Measurements from ENCODE around the gene PPP1R36.
"Not testable (repeated sequence)": the region's sequence is repeated elsewhere in the genome, so short reads cannot be mapped to it uniquely, and the experiment has no call there.

Gene PPP1R36

GRCh38 chr14:64549791-64550620, at the start of gene PPP1R36:
TSS of gene PPP1R36 (plus strand) at chr14:64549961. CDS start at chr14:64549998, 37 bp downstream.
- peak; percentile 50 for DNase-seq

- no peak for DNase-seq
These were observed 49.7 kb upstream of the PPP1R36 start for GRCh38 chr14:64500088-64500487.

GRCh38 chr14:64501411-64502171, 48.2 kb upstream of the PPP1R36 start:
- peak; percentile 25 for DNase-seq

- DNase-seq, result no peak
These were observed 47.3 kb upstream of the PPP1R36 start for GRCh38 chr14:64502456-64502855.

GRCh38 chr14:64502887-64503433, 46.8 kb upstream of the PPP1R36 start:
- DNase-seq, result peak; percentile 26

GRCh38 chr14:64503434-64504309, 46.1 kb upstream of the PPP1R36 start, which contains the start of gene ZBTB25:
TSS of gene ZBTB25 (minus strand) at chr14:64503838. CDS start at chr14:64490533, 13,305 bp downstream.
- peak; percentile 97 for DNase-seq

GRCh38 chr14:64504310-64504896, 45.4 kb upstream of the PPP1R36 start, which contains the start of gene ZBTB1:
TSS of gene ZBTB1 (plus strand) at chr14:64504770. CDS start at chr14:64521505, 16,735 bp downstream.
- peak; percentile 92 for DNase-seq

- DNase-seq, result peak; percentile 95
These were observed 44.6 kb upstream of the PPP1R36 start for GRCh38 chr14:64504897-64505794.

- no peak for DNase-seq
These were observed 43.0 kb upstream of the PPP1R36 start for GRCh38 chr14:64506721-64507120.

GRCh38 chr14:64507376-64508156, 42.2 kb upstream of the PPP1R36 start:
- DNase-seq, result no peak

- DNase-seq, result no peak
These were observed 41.5 kb upstream of the PPP1R36 start for GRCh38 chr14:64508215-64508776.

GRCh38 chr14:64509036-64509435, 40.7 kb upstream of the PPP1R36 start:
- DNase-seq, result no peak

GRCh38 chr14:64510825-64511671, 38.7 kb upstream of the PPP1R36 start:
- DNase-seq, result peak; percentile 49

GRCh38 chr14:64513271-64513670, 36.5 kb upstream of the PPP1R36 start:
- no peak for DNase-seq

- no peak for DNase-seq
These were observed 34.7 kb upstream of the PPP1R36 start for GRCh38 chr14:64515053-64515452.

- no peak for DNase-seq
These were observed 32.8 kb upstream of the PPP1R36 start for GRCh38 chr14:64516969-64517368.

- not testable (repeated sequence) for DNase-seq
These were observed 32.1 kb upstream of the PPP1R36 start for GRCh38 chr14:64517667-64518066.

- no peak for DNase-seq
These were observed 31.5 kb upstream of the PPP1R36 start for GRCh38 chr14:64518229-64518628.

GRCh38 chr14:64520699-64521098, 29.1 kb upstream of the PPP1R36 start:
- no peak for DNase-seq
